ENCODE data around the gene IFRD2. TPM values are rescaled to one million over a fixed set of nuclear protein-coding genes. Genes with fewer than 3 reads are reported as not detected.

IFRD2 gene
- total and polyA plus RNA-seq, 2 of the 13 experiments (the other 11 are each of a cell fraction or from before 2014, with no cell fraction given), result 32.8 to 96.1 TPM

GRCh38 chr3:50320853-50321335 lies 28.7 kb upstream of the IFRD2 start (continued):
- no peak for TF ChIP-seq ZBED4 (CRISPR knock-in tag; IDR thresholded peaks at IDR 0.05; ENCODE audit: borderline replicate concordance)

GRCh38 chr3:50319894-50320625 lies 27.8 kb upstream of the IFRD2 start:
- POLR2A ChIA-PET, result interaction anchor here (1.2 to 13.0 kb wide), 4 partner anchors 11 to 20 kb away, joined by 7 to 222 read pairs (median 9); partner anchors contain the start of genes HYAL1, HYAL3 and NAA80
- DNase-seq (ENCODE audit: low spot score) (no peak), FAIRE-seq (no peak), ATAC-seq (no peak)
- Histone ChIP-seq H3K4me1 (ENCODE audit: insufficient read depth, low read length) (peaks cover 77% of the 10 kb centered on the region), H3K36me3 (replicated peaks in 1 of 2; ENCODE audit: control insufficient read depth in 1 of 2, insufficient read depth in 2 of 2, low read length in 2 of 2) (peaks cover 16 to 34% of the 10 kb centered on the region in 2 experiments), H3K27ac (ENCODE audit: extremely low read length, insufficient read depth, low read length) (peak overlapping the region; percentile 100), H3K4me3 (replicated peaks in 1 of 3; ENCODE audit: insufficient read depth in 1 of 3, low read depth in 2 of 3, low read length in 3 of 3) (peak overlapping the region; percentile 81 to 91 (median 85); a peak in 5 of 6 replicates), H3K4me2 (ENCODE audit: low read depth, low read length) (peak overlapping the region; percentile 94), H3K27me3 (ENCODE audit: control insufficient read depth in 1 of 2, insufficient read depth in 2 of 2, low read length in 2 of 2) (no peaks in the 10 kb centered on the region; a peak in 1 of 5 replicates), H3K79me2 (ENCODE audit: insufficient read depth, low read length) (peaks cover 25% of the 10 kb centered on the region), H3K9me3 (ENCODE audit: low read length) (no peaks in the 10 kb centered on the region), H3K9ac (ENCODE audit: insufficient read depth, low read depth, low read length) (peak overlapping the region; percentile 99), H4K20me1 (ENCODE audit: insufficient read depth, low read length) (no peaks in the 10 kb centered on the region), H2AFZ (ENCODE audit: low read length) (no peak overlapping the region)
- no TSS peak for BruUV-seq (replicated peaks)
- CTCF ChIA-PET (ENCODE audit: low intra/inter-chr PET ratio, low total read pairs), result no interaction called here
- 88% methylated on average over 15 of the region's 29 CpGs for WGBS (ENCODE audit: low lambda C conversion rate)
- in situ Hi-C loops (cut with HindIII; ENCODE audit: extremely low pct_ligation_motif_present, low pct_unique_long_range_greater_than_20kb), result loop anchor here (5.0 kb wide), 1 partner anchor 58 kb away; no protein-coding TSS in a partner anchor
- intact Hi-C loops (cut with micrococcal nuclease; ENCODE audit: unreplicated experiment), result no loop called here
- no peak for TF ChIP-seq RFX1 (IDR thresholded peaks at IDR 0.05)
- TF ChIP-seq ZNF557 (CRISPR knock-in tag; IDR thresholded peaks at IDR 0.05), result no peak
- TF ChIP-seq ZNF597 (CRISPR knock-in tag; IDR thresholded peaks at IDR 0.05), result no peak
- no peak for TF ChIP-seq NFKB2 (CRISPR knock-in tag; IDR thresholded peaks at IDR 0.05; ENCODE audit: borderline replicate concordance)
- TF ChIP-seq ZC3H13 (CRISPR knock-in tag; IDR thresholded peaks at IDR 0.05), result no peak
- TF ChIP-seq FOSL2 (CRISPR knock-in tag; IDR thresholded peaks at IDR 0.05), result no peak
- no peak for TF ChIP-seq ARNTL (CRISPR knock-in tag; IDR thresholded peaks at IDR 0.05)
- no peak for TF ChIP-seq ZNF513 (CRISPR knock-in tag; conservative IDR thresholded peaks at IDR 0.05)
- no peak for TF ChIP-seq ZNF333 (CRISPR knock-in tag; IDR thresholded peaks at IDR 0.05; ENCODE audit: borderline replicate concordance)
- TF ChIP-seq ZNF143 (CRISPR knock-in tag; IDR thresholded peaks at IDR 0.05), result no peak; the same call in 1 of the 2 replicates
- TF ChIP-seq HHEX (CRISPR knock-in tag; IDR thresholded peaks at IDR 0.05), result no peak
- TF ChIP-seq DDIT3 (CRISPR knock-in tag; IDR thresholded peaks at IDR 0.05), result no peak
- TF ChIP-seq FOXM1 (CRISPR knock-in tag; IDR thresholded peaks at IDR 0.05), result no peak
- TF ChIP-seq HNRNPL (IDR thresholded peaks at IDR 0.05; ENCODE audit: low read depth, low read length), result 0 out of 2 replicates have a peak, but pooled peaks have one; percentile 57
- no peak for TF ChIP-seq RXRA (CRISPR knock-in tag; IDR thresholded peaks at IDR 0.05)

Measured in HepG2 (cell line).